PFSK-1 (cell line): ENCODE data around the gene RPS5.

Experiments
- POLR2AphosphoS5 ChIP-seq: IDR thresholded peaks from 2 replicates; pipeline ENCODE4 v1.6.1; 2012; ENCODE audit warnings: low read depth, mild to moderate bottlenecking, control low read depth, low read length, moderate library complexity
- REST ChIP-seq, 2 experiments: IDR thresholded peaks; 2 replicates each; pipeline versions ENCODE4 v1.6.1 to v1.8.0; 2011 to 2012; ENCODE audit warnings: low read depth in 2 of 2, low read length in 2 of 2, control low read depth in 1 of 2, inconsistent platforms in 1 of 2, mild to moderate bottlenecking in 1 of 2, moderate library complexity in 1 of 2; ENCODE audit not compliant: insufficient read depth in 1 of 2
- SIN3A ChIP-seq: IDR thresholded peaks from 2 replicates; pipeline ENCODE4 v1.6.1; 2012; ENCODE audit warnings: mild to moderate bottlenecking, low read length, moderate library complexity, borderline replicate concordance; ENCODE audit not compliant: insufficient read depth
- TAF1 ChIP-seq: IDR thresholded peaks from 2 replicates; pipeline ENCODE4 v1.6.1; 2012; ENCODE audit warnings: low read length, control low read depth, borderline replicate concordance; ENCODE audit not compliant: insufficient read depth

DNA sequence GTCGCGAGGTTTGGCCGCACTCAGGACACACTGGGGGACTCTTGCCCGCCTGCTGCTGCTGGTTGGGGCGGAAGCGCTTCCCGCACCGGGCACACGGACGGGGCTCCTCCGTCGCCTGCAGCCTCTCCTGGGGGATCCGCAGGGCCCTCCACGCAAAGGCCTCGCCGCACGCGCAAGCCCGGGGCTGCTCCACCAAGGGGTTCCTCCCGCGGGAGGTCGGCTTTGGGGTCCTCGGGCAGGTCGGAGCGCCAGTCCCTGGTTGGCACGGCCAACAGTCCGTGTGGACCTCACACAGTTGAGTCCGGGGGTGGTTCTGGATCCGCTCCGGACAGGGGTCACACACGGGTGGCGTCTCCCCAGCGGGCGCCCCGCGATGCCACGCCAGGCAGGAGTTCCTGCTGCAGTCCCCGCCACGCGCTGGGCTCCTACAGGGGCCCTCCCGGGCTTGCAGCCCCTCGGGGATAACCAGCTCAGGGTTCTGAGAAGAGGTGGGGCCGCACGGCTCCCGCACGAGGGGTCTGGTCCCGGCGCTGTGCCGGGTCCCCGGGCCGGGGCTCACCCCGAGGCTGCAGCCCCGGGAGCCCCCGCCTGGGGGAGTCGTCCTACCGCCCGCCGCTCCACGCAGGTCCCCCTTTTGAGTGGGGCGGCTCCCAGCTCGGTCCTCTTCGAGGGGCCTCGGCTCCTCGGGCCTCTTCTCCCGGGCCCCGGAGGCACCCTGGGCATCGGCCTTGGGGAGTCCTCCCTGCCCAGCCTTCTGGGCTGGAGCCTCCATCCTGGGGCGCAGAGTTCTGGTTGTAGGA lies 18.3 kb upstream of the RPS5 start:
- TF ChIP-seq TAF1 = no peak
- TF ChIP-seq REST (IDR thresholded peaks at IDR 0.05; ENCODE audit: insufficient read depth in 1 of 2, low read depth in 2 of 2, low read length in 2 of 2) = no peak
- no peak for TF ChIP-seq POLR2AphosphoS5
- no peak for TF ChIP-seq SIN3A
